Activated CD4-positive, CD25-positive, alpha-beta regulatory T cell treated with anti-CD3 and anti-CD28 coated beads, Interleukin-2, amount 50 U/mL, for 16 hours (primary cell): ENCODE results near the gene OR10A3.
"Not testable (repeated sequence)": the region's sequence is repeated elsewhere in the genome, so short reads cannot be mapped to it uniquely, and the experiment has no call there.

ENCODE experiments used
- DNase-seq: peaks from one replicate; pipeline ENCODE4 v3.0.0-alpha.2; 2020; ENCODE audit warnings: low read depth, low spot score

Gene OR10A3

DNA sequence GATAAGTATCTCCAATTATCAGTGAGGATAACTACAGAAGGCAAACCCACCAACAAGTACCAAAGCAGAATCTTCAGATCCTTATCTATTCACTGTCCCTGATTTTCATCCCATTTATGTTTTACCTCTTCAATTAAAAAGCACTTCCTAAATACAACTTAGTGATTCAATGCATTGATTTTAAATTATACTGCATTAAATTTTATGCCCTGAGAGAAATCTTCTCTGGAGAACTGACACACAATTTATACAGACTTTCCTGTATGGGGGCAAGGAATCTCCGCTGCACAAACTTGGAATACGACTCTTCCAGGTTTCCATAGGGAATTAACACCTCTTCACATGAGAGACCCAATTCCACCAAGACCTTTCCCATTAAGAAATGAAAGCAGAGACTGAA lies at the start of gene OR10A3:
Gene OR10A3 (minus strand): TSS at position 101 of the 400 bp plus-strand sequence. CDS start 2,188 bp downstream, outside the sequence.
- DNase-seq: no peak

GRCh38 chr11:7987560-7987883 lies 46.0 kb upstream of the OR10A3 start:
- DNase-seq: not testable (repeated sequence)

DNA sequence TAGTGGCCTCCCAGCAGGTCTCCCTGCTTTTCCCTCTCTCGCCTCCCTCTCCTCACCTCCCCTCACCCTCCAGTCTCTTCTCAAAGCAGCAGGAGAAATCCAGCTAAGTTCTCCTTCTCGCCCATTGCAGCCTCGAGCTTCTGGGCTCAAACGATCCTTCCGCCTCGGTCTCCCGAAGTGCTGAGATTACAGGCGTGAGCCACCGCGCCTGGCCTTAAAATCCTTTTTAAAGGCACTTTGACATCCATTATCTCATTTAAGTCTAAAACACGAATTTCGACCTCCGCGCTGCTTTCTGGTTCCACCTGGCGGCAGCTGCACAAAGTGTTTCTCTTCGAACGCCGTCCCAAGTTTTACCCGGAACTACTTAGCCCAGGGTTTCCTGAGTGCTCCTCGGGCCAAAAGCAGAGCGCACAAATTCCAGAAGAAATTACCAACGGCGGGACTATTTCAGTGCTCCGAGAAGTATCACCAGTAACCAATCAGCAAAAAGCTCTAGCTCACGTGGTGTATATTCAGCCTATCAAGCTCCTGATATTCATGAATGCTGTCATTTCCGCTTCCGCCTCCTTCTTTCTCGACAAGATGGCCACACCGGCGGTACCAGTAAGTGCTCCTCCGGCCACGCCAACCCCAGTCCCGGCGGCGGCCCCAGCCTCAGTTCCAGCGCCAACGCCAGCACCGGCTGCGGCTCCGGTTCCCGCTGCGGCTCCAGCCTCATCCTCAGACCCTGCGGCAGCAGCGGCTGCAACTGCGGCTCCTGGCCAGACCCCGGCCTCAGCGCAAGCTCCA lies 45.5 kb upstream of the OR10A3 start, which contains the start of gene EIF3F:
Gene EIF3F (plus strand): TSS at position 570 of the 792 bp plus-strand sequence. CDS start 16 bp downstream, at position 586.
- DNase-seq: peak; percentile 88

GRCh38 chr11:7983832-7984590 lies 42.5 kb upstream of the OR10A3 start:
- no peak for DNase-seq

DNA sequence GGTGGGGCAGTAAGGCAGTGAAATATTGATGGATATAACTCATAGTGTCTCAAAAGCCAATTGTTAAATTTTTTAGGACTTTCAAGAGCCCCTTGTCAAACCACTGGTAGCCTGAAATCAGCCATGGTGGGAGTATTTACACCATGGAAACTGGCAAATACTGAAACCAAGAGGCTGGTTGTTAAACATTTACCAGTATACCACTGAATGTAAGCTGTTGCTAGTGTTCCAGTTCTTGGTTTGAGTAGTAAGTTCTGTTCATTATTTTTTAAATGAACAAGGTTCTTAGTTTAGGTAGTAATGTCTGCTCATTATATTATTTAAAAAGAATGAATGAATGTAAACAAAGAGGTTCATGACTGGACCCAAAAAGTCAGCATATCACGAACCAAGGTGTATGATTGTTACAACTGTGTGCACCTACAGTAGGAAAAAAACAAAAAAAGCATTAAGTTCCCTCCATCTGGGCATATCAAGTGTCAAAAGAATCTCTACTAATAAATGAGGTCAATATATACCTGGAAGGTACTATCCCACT lies 41.1 kb upstream of the OR10A3 start:
- no peak for DNase-seq

- no peak for DNase-seq
Observed at GRCh38 chr11:7981619-7982157, 40.2 kb upstream of the OR10A3 start.

DNA sequence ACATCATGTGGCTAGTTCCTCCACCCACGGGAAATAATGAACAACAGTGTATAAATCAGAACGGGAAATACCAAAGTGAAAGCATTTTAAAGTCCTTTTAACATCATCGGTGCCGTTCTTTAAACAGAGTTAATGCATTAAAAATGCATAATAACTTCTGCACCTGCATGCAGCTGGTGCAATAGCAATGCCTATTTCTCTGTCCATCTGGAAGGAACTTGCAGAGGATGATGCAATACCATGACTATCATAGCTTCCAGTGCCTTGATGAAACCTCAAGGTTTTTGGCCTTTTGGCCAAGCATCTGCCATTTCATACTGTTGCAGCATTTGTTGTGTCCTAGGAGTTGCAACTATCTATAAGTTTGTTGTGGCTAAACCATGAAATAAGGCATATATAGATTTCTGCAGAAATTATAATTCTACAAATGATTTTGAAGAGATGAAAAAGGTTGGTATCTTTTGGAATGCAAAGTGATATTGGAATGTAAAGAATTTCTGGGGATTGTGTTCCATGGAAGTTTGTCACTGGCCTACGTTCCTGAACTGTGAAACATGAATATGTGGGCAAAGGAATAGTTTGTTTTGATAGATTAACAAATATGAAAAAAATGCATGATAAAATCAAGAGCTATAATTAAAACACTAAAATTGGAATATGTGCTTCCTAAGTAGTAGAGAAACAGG lies 35.9 kb upstream of the OR10A3 start:
- DNase-seq: no peak

GRCh38 chr11:7974668-7975067 lies 33.2 kb upstream of the OR10A3 start:
- no peak for DNase-seq

DNA sequence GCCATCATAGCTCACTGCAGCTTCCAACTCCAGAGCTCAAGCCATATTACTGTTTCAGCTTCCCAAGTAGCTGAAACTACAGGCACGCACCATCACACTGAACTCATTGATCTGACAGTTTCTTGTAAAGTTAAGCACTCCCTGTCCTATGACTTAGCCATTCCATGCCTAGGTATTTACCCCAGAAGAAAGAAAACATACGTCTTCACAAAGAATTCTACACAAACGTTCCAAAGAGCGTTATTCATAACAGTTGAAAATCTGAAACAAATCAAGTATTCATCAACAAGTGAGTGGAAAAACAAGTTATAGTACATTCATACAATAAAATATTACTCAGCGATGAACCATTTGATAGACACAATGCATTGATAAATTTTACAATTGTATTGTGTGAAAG lies 31.5 kb upstream of the OR10A3 start:
- no peak for DNase-seq

- DNase-seq: no peak
Observed at GRCh38 chr11:7971846-7972245, 30.3 kb upstream of the OR10A3 start.

DNA sequence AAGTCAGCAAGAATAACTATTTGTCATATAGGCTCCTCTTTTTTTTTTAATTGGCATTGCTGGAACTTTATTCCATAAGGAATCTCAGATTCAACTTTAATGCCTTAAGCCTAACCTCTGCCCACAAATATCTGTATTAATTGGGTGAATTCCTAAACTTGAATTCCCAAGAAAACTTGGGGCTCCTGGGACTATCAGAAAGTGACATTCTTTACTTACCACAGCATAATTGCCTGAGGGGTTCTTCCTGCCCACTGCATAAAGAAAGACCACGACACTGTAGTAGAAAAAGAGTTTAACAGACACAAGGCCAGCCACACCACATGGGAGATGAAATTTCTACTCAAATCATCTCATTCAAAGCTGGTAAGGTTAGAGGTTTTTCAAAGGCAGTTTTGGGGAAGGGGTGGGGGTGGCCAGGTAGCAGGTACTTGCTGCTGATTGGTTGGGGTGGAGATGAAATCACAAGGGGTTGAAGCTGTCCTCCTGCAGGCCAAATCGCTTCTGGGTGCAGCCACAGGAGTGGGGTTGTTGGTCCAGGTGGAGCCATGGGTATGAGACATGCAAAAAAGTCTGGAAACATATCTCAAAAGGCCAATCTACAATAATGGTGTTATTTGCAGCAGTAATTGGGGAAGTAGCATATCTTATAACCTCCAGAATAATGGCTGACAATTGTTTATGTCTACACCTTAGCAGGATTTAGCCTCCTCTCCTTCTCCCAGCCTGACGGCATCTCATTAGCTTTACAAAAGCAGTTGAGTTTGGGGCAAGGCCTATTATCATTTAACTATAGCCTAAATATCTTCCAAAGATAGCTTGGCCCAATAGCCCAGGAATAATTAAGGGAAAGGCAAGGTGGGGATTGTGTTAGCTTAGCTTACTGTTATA lies 28.5 kb upstream of the OR10A3 start:
- DNase-seq: no peak

DNA sequence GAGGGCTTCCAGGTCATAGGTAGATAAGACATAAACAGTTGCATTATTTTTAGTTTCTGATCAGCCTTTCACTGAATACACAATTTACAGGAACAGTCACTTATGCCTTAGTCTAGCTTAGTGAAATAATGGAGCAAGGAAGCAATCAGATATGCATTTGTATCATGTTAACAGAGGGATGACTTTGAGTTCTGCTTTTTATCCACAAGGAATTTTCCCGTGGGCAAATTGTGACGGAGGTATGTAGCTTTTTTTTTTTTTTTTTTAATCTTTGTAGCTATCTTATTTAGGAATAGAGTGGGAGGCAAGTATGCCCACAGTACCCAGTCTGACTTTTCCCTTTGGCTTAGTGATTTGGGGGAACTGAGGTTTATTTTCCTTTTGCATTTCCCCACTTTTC lies 27.2 kb upstream of the OR10A3 start:
- no peak for DNase-seq

- DNase-seq: no peak
Observed at GRCh38 chr11:7967826-7968225, 26.3 kb upstream of the OR10A3 start.

DNA sequence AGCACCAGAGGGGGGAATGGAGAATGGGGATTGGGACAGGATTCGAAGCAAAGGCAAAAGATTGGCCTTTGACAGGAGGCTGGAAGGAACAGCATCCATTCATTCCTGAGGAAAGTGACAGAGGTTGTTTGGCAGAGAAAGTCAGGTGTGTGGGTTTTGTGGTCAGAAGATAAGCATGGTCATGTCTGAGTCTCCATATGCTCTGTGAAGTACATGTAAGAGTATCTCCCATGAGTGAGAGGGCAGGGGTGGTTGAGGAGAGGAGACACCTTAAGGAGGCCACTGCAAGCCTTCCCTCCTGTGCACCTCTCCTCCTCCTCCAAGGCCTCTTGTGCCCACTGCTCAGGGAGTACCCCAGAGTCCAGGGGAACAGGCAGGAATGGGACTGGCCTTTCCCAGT lies 25.6 kb upstream of the OR10A3 start:
- no peak for DNase-seq

- no peak for DNase-seq
Observed at GRCh38 chr11:7965386-7965785, 23.9 kb upstream of the OR10A3 start, which contains the start of gene NLRP10. Gene NLRP10 (minus strand): TSS chr11:7965447. CDS start chr11:7963495, 1,952 bp downstream.

DNA sequence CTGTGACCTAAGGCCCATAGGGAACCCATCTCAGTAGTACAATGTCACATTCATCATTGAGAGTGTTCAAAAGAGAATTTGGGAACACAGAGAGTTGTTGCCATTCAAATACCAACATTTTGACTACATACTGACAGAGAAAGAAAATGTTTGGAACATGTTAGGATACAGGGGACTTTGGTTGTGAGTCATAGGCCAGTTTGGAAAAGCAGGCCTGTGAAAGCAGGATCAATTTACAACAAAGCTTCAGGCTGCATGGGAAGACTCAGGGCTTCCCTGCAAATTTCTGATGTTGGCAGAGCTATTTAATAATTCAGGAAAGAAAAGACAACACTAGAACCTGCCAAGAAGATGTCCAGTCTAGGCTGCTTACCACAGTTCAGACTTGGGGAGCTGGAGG lies 23.4 kb upstream of the OR10A3 start:
- DNase-seq: no peak

DNA sequence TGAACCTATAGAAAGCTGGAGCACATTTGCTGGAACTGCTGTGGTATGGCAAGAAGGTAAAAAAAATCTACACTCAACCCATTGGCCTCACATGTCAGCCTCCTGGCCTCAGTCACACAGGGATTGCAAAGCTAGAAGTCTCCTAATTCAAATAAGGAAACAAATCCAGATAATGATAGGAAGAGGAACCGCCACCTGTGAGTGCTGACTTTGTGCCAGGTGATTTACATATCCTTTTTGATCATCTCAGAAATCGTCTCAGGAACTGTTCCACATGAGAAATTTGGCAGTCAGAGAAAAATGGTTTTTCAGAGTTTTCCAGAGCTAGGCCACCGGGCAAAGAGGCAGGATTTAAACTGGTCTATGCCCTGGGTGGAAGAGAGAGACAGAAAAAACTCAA lies 22.8 kb upstream of the OR10A3 start:
- no peak for DNase-seq

DNA sequence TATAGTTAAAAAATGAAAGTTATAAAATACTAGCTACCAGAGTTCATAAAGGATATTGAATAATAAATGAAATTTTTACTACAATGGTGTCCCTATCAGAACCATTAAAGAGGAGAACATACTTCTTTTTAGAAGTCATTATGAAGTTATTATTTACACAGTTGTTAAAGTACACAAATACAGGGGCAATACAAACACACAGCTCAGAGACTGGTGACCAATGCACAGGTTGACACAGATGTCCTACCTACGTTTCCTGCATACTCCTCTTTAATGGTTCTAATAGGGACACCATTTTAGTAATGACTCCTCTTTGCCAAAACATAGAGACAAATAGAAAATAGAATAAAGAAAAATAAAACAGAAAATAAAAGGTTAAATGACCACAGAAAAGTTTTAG lies 13.7 kb upstream of the OR10A3 start:
- no peak for DNase-seq

DNA sequence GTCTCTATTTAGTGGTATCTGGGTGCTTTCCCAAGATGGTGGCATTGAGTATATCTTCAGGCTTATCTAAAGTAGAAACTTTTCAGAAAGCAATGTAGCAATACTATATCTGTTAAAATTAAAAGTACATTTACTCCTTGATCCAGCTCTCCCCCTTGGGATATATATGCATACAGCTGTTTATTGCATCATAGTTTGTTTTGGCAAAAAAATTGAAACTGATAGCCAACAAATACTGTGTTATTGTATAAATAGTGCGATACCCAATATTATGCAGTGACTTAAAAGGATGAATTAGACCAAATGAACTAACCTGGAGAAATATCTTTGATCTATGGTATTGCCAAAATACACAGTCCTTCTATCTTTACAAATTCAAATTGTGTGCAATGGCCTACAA lies 8.4 kb upstream of the OR10A3 start:
- no peak for DNase-seq

GRCh38 chr11:7944123-7944522 lies 2.6 kb upstream of the OR10A3 start:
- DNase-seq: no peak

GRCh38 chr11:7941146-7941545 lies 362 bp downstream of the OR10A3 start:
- DNase-seq: no peak
